ENCODE measurements around the gene BMERB1. TPM values are rescaled to one million over a fixed set of nuclear protein-coding genes. Genes with fewer than 3 reads are reported as not detected.
"Not testable (repeated sequence)": the region's sequence is repeated elsewhere in the genome, so short reads cannot be mapped to it uniquely, and the experiment has no call there.

The BMERB1 gene
- total and polyA plus RNA-seq, 2 experiments from 2014 or later, result 17.3 to 28.1 TPM

GRCh38 chr16:15607221-15607699 lies 172.9 kb downstream of the BMERB1 start:
- Histone ChIP-seq H3K36me3 (ENCODE audit: insufficient read depth) (peaks cover 30% of the 10 kb centered on the region), H4K20me1 (replicated peaks; ENCODE audit: insufficient read depth) (peaks cover 14% of the 10 kb centered on the region; the same call in 1 of the 2 replicates)
- not testable (repeated sequence) for H3K27ac Mint-ChIP-seq; H3K4me2 ChIP-seq; H3K9me3 Mint-ChIP-seq; H3K9me2 ChIP-seq (ENCODE audit: insufficient read depth); H3K4me1 Mint-ChIP-seq; H3K27me3 Mint-ChIP-seq (ENCODE audit: insufficient read depth, low read depth, poor library complexity); DNase-seq (ENCODE audit: low spot score); H3K27ac ChIP-seq (ENCODE audit: low read depth); H3K4me3 ChIP-seq; H2AFZ ChIP-seq; H3K4me1 ChIP-seq (ENCODE audit: insufficient read depth); H3K27me3 ChIP-seq (ENCODE audit: insufficient read depth); ATAC-seq; H3F3A ChIP-seq (replicated peaks; ENCODE audit: low read depth); H3K4me3 Mint-ChIP-seq; H3K79me2 ChIP-seq (replicated peaks; ENCODE audit: insufficient read depth)
- H3K36me3 Mint-ChIP-seq (ENCODE audit: low read depth), result peaks cover 43% of the 10 kb centered on the region

DNA sequence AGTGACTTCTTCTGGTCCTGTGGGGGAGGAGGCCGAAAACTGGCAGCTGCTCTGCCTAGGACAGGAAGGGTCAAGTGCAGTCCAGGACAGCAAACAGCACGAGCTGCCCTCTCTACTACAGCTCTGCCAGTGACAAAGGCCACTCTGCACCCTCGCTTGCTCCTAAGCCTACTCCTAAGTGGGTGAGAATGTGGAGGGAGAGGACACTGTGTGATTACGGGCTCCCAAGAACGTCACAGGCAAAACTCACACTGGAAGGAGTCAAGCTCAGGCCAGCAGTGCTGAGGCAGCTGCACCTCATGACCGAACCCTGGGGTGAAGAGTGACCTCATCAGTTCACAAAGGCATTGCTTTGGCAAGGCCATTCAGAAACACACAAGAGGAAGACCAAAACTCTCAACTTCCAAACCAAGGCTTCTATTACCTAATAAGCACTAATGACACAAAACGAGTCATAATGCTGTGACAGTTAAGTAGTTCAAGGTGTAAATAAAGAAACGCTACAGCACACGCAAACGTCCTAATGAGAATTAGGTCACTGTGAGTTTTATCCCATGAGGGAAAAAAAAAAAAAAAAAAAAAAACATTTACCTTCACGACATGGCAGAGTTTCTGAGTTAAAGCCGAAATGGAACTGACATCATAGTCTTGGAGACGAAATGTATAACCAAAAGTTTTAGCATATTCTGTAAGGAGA lies 173.5 kb downstream of the BMERB1 start:
- Mint-ChIP-seq H3K4me3 (no peak overlapping the region), H3K4me1 (peaks cover 6% of the 10 kb centered on the region; the same call in 2 of the 3 replicates), H3K9me3 (no peaks in the 10 kb centered on the region), H3K27ac (no peak overlapping the region; the same call in 1 of the 2 replicates), H3K36me3 (ENCODE audit: low read depth) (peaks cover 47% of the 10 kb centered on the region), H3K27me3 (ENCODE audit: insufficient read depth, low read depth, poor library complexity) (peaks cover 8% of the 10 kb centered on the region)
- ATAC-seq (no peak), DNase-seq (ENCODE audit: low spot score) (no peak)
- Histone ChIP-seq H3K9me2 (ENCODE audit: insufficient read depth) (no peaks in the 10 kb centered on the region), H3F3A (replicated peaks; ENCODE audit: low read depth) (no peaks in the 10 kb centered on the region), H3K36me3 (ENCODE audit: insufficient read depth) (peaks cover 35% of the 10 kb centered on the region), H3K4me1 (ENCODE audit: insufficient read depth) (no peaks in the 10 kb centered on the region), H4K20me1 (replicated peaks; ENCODE audit: insufficient read depth) (peaks cover 14% of the 10 kb centered on the region; the same call in 1 of the 2 replicates), H3K27ac (ENCODE audit: low read depth) (no peak overlapping the region), H3K27me3 (ENCODE audit: insufficient read depth) (no peaks in the 10 kb centered on the region), H3K4me3 (no peak overlapping the region), H2AFZ (no peak overlapping the region), H3K4me2 (no peak overlapping the region), H3K79me2 (replicated peaks; ENCODE audit: insufficient read depth) (no peaks in the 10 kb centered on the region)
- TF ChIP-seq NANOG (IDR thresholded peaks at IDR 0.05; ENCODE audit: borderline replicate concordance), result no peak
- no peak for TF ChIP-seq CREB1 (CRISPR knock-in tag; IDR thresholded peaks at IDR 0.05; ENCODE audit: low read depth)
- no peak for TF ChIP-seq JUNB (IDR thresholded peaks at IDR 0.05; ENCODE audit: unreplicated experiment)
- TF ChIP-seq, protein P1, sequence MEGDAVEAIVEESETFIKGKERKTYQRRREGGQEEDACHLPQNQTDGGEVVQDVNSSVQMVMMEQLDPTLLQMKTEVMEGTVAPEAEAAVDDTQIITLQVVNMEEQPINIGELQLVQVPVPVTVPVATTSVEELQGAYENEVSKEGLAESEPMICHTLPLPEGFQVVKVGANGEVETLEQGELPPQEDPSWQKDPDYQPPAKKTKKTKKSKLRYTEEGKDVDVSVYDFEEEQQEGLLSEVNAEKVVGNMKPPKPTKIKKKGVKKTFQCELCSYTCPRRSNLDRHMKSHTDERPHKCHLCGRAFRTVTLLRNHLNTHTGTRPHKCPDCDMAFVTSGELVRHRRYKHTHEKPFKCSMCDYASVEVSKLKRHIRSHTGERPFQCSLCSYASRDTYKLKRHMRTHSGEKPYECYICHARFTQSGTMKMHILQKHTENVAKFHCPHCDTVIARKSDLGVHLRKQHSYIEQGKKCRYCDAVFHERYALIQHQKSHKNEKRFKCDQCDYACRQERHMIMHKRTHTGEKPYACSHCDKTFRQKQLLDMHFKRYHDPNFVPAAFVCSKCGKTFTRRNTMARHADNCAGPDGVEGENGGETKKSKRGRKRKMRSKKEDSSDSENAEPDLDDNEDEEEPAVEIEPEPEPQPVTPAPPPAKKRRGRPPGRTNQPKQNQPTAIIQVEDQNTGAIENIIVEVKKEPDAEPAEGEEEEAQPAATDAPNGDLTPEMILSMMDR (conservative IDR thresholded peaks at IDR 0.05; ENCODE audit: low read depth in 2 of 2), result no peak
- no peak for TF ChIP-seq STAT1 (IDR thresholded peaks at IDR 0.05; ENCODE audit: unreplicated experiment)
- TF ChIP-seq, protein P2, sequence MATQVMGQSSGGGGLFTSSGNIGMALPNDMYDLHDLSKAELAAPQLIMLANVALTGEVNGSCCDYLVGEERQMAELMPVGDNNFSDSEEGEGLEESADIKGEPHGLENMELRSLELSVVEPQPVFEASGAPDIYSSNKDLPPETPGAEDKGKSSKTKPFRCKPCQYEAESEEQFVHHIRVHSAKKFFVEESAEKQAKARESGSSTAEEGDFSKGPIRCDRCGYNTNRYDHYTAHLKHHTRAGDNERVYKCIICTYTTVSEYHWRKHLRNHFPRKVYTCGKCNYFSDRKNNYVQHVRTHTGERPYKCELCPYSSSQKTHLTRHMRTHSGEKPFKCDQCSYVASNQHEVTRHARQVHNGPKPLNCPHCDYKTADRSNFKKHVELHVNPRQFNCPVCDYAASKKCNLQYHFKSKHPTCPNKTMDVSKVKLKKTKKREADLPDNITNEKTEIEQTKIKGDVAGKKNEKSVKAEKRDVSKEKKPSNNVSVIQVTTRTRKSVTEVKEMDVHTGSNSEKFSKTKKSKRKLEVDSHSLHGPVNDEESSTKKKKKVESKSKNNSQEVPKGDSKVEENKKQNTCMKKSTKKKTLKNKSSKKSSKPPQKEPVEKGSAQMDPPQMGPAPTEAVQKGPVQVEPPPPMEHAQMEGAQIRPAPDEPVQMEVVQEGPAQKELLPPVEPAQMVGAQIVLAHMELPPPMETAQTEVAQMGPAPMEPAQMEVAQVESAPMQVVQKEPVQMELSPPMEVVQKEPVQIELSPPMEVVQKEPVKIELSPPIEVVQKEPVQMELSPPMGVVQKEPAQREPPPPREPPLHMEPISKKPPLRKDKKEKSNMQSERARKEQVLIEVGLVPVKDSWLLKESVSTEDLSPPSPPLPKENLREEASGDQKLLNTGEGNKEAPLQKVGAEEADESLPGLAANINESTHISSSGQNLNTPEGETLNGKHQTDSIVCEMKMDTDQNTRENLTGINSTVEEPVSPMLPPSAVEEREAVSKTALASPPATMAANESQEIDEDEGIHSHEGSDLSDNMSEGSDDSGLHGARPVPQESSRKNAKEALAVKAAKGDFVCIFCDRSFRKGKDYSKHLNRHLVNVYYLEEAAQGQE (IDR thresholded peaks at IDR 0.05; ENCODE audit: unreplicated experiment), result no peak
- TF ChIP-seq POLR2AphosphoS5 (IDR thresholded peaks at IDR 0.05; ENCODE audit: low read depth), result no peak
- TF ChIP-seq EZH2phosphoT487 (IDR thresholded peaks at IDR 0.05; ENCODE audit: unreplicated experiment), result no peak
- TF ChIP-seq ZNF462 (CRISPR knock-in tag; IDR thresholded peaks at IDR 0.05), result no peak
